ENCODE data around the gene SIX5.

The SIX5 gene

GRCh38 chr19:45798995-45799517 is 30.0 kb upstream of the SIX5 start (continued):
- TF ChIP-seq ZNF747 (tag by site-specific recombination; IDR thresholded peaks at IDR 0.05) (no peak), ZNF132 (tag by site-specific recombination; IDR thresholded peaks at IDR 0.05; ENCODE audit: borderline replicate concordance) (no peak), ZNF777 (tag by site-specific recombination; IDR thresholded peaks at IDR 0.05; ENCODE audit: borderline replicate concordance) (no peak), ZNF335 (tag by site-specific recombination; conservative IDR thresholded peaks at IDR 0.05) (peak; percentile 75), KLF9 (tag by site-specific recombination; IDR thresholded peaks at IDR 0.05; ENCODE audit: low read depth) (peak; percentile 39; the same call in 1 of the 2 replicates), IKZF3 (tag by site-specific recombination; IDR thresholded peaks at IDR 0.05) (0 out of 2 replicates have a peak, but pooled peaks have one; percentile 26), ZNF623 (tag by site-specific recombination; IDR thresholded peaks at IDR 0.05) (no peak), GLIS2 (tag by site-specific recombination; IDR thresholded peaks at IDR 0.05) (peak; percentile 80), ZNF654 (tag by site-specific recombination; IDR thresholded peaks at IDR 0.05; ENCODE audit: low read depth) (peak; percentile 56), SP2 (tag by site-specific recombination; IDR thresholded peaks at IDR 0.05) (0 out of 2 replicates have a peak, but pooled peaks have one; percentile 9), ZNF521 (tag by site-specific recombination; IDR thresholded peaks at IDR 0.05) (no peak), SETDB1 (IDR thresholded peaks at IDR 0.05; ENCODE audit: insufficient read length, low read length) (no peak), ZFHX2 (tag by site-specific recombination; conservative IDR thresholded peaks at IDR 0.05) (peak; percentile 99), ZBTB20 (tag by site-specific recombination; IDR thresholded peaks at IDR 0.05) (peak; percentile 74; the same call in 1 of the 2 replicates), ZNF18 (tag by site-specific recombination; IDR thresholded peaks at IDR 0.05) (0 out of 2 replicates have a peak, but pooled peaks have one; percentile 52)
- TF ChIP-seq, protein P1, sequence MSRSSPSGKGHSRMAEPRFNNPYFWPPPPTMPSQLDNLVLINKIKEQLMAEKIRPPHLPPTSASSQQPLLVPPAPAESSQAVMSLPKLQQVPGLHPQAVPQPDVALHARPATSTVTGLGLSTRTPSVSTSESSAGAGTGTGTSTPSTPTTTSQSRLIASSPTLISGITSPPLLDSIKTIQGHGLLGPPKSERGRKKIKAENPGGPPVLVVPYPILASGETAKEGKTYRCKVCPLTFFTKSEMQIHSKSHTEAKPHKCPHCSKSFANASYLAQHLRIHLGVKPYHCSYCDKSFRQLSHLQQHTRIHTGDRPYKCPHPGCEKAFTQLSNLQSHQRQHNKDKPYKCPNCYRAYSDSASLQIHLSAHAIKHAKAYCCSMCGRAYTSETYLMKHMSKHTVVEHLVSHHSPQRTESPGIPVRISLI (tag by site-specific recombination; IDR thresholded peaks at IDR 0.05) = no peak
- TF ChIP-seq, protein P2, sequence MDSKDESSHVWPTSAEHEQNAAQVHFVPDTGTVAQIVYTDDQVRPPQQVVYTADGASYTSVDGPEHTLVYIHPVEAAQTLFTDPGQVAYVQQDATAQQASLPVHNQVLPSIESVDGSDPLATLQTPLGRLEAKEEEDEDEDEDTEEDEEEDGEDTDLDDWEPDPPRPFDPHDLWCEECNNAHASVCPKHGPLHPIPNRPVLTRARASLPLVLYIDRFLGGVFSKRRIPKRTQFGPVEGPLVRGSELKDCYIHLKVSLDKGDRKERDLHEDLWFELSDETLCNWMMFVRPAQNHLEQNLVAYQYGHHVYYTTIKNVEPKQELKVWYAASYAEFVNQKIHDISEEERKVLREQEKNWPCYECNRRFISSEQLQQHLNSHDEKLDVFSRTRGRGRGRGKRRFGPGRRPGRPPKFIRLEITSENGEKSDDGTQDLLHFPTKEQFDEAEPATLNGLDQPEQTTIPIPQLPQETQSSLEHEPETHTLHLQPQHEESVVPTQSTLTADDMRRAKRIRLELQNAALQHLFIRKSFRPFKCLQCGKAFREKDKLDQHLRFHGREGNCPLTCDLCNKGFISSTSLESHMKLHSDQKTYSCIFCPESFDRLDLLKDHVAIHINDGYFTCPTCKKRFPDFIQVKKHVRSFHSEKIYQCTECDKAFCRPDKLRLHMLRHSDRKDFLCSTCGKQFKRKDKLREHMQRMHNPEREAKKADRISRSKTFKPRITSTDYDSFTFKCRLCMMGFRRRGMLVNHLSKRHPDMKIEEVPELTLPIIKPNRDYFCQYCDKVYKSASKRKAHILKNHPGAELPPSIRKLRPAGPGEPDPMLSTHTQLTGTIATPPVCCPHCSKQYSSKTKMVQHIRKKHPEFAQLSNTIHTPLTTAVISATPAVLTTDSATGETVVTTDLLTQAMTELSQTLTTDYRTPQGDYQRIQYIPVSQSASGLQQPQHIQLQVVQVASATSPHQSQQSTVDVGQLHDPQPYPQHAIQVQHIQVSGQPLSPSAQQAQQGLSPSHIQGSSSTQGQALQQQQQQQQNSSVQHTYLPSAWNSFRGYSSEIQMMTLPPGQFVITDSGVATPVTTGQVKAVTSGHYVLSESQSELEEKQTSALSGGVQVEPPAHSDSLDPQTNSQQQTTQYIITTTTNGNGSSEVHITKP (tag by site-specific recombination; IDR thresholded peaks at IDR 0.05) = peak; percentile 75
- TF ChIP-seq, protein P3, sequence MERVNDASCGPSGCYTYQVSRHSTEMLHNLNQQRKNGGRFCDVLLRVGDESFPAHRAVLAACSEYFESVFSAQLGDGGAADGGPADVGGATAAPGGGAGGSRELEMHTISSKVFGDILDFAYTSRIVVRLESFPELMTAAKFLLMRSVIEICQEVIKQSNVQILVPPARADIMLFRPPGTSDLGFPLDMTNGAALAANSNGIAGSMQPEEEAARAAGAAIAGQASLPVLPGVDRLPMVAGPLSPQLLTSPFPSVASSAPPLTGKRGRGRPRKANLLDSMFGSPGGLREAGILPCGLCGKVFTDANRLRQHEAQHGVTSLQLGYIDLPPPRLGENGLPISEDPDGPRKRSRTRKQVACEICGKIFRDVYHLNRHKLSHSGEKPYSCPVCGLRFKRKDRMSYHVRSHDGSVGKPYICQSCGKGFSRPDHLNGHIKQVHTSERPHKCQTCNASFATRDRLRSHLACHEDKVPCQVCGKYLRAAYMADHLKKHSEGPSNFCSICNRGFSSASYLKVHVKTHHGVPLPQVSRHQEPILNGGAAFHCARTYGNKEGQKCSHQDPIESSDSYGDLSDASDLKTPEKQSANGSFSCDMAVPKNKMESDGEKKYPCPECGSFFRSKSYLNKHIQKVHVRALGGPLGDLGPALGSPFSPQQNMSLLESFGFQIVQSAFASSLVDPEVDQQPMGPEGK (tag by site-specific recombination; IDR thresholded peaks at IDR 0.05) = peak; percentile 69; the same call in 1 of the 2 replicates
- TF ChIP-seq, protein P4, sequence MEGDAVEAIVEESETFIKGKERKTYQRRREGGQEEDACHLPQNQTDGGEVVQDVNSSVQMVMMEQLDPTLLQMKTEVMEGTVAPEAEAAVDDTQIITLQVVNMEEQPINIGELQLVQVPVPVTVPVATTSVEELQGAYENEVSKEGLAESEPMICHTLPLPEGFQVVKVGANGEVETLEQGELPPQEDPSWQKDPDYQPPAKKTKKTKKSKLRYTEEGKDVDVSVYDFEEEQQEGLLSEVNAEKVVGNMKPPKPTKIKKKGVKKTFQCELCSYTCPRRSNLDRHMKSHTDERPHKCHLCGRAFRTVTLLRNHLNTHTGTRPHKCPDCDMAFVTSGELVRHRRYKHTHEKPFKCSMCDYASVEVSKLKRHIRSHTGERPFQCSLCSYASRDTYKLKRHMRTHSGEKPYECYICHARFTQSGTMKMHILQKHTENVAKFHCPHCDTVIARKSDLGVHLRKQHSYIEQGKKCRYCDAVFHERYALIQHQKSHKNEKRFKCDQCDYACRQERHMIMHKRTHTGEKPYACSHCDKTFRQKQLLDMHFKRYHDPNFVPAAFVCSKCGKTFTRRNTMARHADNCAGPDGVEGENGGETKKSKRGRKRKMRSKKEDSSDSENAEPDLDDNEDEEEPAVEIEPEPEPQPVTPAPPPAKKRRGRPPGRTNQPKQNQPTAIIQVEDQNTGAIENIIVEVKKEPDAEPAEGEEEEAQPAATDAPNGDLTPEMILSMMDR (tag by site-specific recombination; IDR thresholded peaks at IDR 0.05) = peak; percentile 76
